HepG2 (cell line): ENCODE results near the gene SLC16A3. TPM values are rescaled to one million over a fixed set of nuclear protein-coding genes. Genes with fewer than 3 reads are reported as not detected.
A peak's percentile ranks its signal among the peaks of the same experiment; 100 is the strongest.

Experiments used
- ATF5 ChIP-seq: sonication (generic); formaldehyde crosslinking; IDR thresholded peaks from 2 replicates; pipeline ENCODE4 v1.4.0; 2020; ENCODE audit warnings: mild to moderate bottlenecking, low read depth, missing genetic modification reagents
- BORCS8-MEF2B ChIP-seq: sonication (generic); formaldehyde crosslinking; IDR thresholded peaks from 2 replicates; pipeline ENCODE4 v1.8.0; 2022; ENCODE audit warnings: mild to moderate bottlenecking, missing genetic modification reagents
- CTCF ChIP-seq: sonication (generic); formaldehyde crosslinking; IDR thresholded peaks from 2 replicates; pipeline ENCODE4 v1.5.0; 2020; ENCODE audit warnings: mild to moderate bottlenecking, missing genetic modification reagents, moderate library complexity
- FIP1L1 ChIP-seq: fragments of 200-400 bp; formaldehyde crosslinking; IDR thresholded peaks from 2 replicates; pipeline ENCODE4 v1.6.1; 2018; ENCODE audit warnings: low read depth, mild to moderate bottlenecking, low read length, moderate library complexity, borderline replicate concordance; ENCODE audit not compliant: insufficient read depth
- GABPB1 ChIP-seq: IDR thresholded peaks from 2 replicates; pipeline ENCODE4 v1.6.1; 2016; ENCODE audit warnings: mild to moderate bottlenecking, missing genetic modification reagents, moderate library complexity, missing compliant biosample characterization
- NR1H2 ChIP-seq: sonication (generic); formaldehyde crosslinking; IDR thresholded peaks from 2 replicates; pipeline ENCODE4 v1.8.1; 2022; ENCODE audit warnings: low read depth, missing genetic modification reagents, borderline replicate concordance
- SETDB1 ChIP-seq: sonication (generic); formaldehyde crosslinking; IDR thresholded peaks from 2 replicates; pipeline ENCODE4 v1.5.1; 2020; ENCODE audit warnings: missing genetic modification reagents, mild to moderate bottlenecking, borderline replicate concordance
- THYN1 ChIP-seq: sonication (generic); formaldehyde crosslinking; IDR thresholded peaks from 2 replicates; pipeline ENCODE4 v1.8.1; 2023; ENCODE audit warnings: low read depth, mild to moderate bottlenecking, moderate library complexity, missing genetic modification reagents, borderline replicate concordance
- ZNF143 ChIP-seq: sonication (generic); formaldehyde crosslinking; IDR thresholded peaks from 2 replicates; pipeline ENCODE4 v1.4.0; 2020; ENCODE audit warnings: missing genetic modification reagents
- ZNF318 ChIP-seq: sonication (generic); formaldehyde crosslinking; IDR thresholded peaks from 2 replicates; pipeline ENCODE4 v1.4.0; 2020; ENCODE audit warnings: mild to moderate bottlenecking, missing genetic modification reagents
- ZNF788 ChIP-seq: sonication (generic); formaldehyde crosslinking; IDR thresholded peaks from 2 replicates; pipeline ENCODE4 v1.5.0; 2020; ENCODE audit warnings: mild to moderate bottlenecking, missing genetic modification reagents, borderline replicate concordance
- ZSCAN29 ChIP-seq: sonication (generic); formaldehyde crosslinking; conservative IDR thresholded peaks from 2 replicates; pipeline ENCODE4 v1.4.0; 2020; ENCODE audit warnings: mild to moderate bottlenecking, missing genetic modification reagents
- polyA plus RNA-seq, 8 experiments: library from polyadenylated mRNA; depleted of rRNA in 3 of 8; stranded (reverse) in 7 of 8; unstranded in 1 of 8; fragments of >200 nt; fragmentation: Illumina TruSeq in 4 of 8; extraction: Trizol in 4 of 8; gene quantifications; 2 replicates each; pipeline versions ENCODE4 v1.2.1 to v1.2.3, GENCODE V29; 2011 to 2016; ENCODE audit warnings: low read depth in 4 of 8, missing spikeins in 1 of 8, mixed read lengths in 1 of 8; ENCODE audit not compliant: insufficient read depth in 1 of 8
- total RNA-seq, 5 experiments: library from RNA; depleted of rRNA; stranded (reverse); fragments of >200 nt; fragmentation: Illumina TruSeq; extraction: Trizol; gene quantifications; 2 replicates each; pipeline ENCODE4 v1.2.3, GENCODE V29; 2016; ENCODE audit warnings: low read depth in 1 of 5
- TF ChIP-seq, protein P1 (sequence below): sonication (generic); formaldehyde crosslinking; IDR thresholded peaks from 2 replicates; pipeline ENCODE4 v1.4.0; 2020; ENCODE audit warnings: missing genetic modification reagents, borderline replicate concordance
- TF ChIP-seq, protein P2 (sequence below): sonication (generic); formaldehyde crosslinking; IDR thresholded peaks from 2 replicates; pipeline ENCODE4 v1.5.1; 2020; ENCODE audit warnings: mild to moderate bottlenecking, missing genetic modification reagents, moderate library complexity

The SLC16A3 gene
- total and polyA plus RNA-seq, 2 of the 13 experiments (the other 11 are each of a cell fraction or from before 2014, with no cell fraction given) = 242 to 349 TPM

GRCh38 chr17:82242977-82243647, 14.3 kb downstream of the SLC16A3 start (continued):
- TF ChIP-seq, protein P1, sequence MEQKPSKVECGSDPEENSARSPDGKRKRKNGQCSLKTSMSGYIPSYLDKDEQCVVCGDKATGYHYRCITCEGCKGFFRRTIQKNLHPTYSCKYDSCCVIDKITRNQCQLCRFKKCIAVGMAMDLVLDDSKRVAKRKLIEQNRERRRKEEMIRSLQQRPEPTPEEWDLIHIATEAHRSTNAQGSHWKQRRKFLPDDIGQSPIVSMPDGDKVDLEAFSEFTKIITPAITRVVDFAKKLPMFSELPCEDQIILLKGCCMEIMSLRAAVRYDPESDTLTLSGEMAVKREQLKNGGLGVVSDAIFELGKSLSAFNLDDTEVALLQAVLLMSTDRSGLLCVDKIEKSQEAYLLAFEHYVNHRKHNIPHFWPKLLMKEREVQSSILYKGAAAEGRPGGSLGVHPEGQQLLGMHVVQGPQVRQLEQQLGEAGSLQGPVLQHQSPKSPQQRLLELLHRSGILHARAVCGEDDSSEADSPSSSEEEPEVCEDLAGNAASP (CRISPR knock-in tag) = 0 out of 2 replicates have a peak, but pooled peaks have one; percentile 6
- TF ChIP-seq ATF5 (0 out of 2 replicates have a peak, but pooled peaks have one; percentile 33), NR1H2 (CRISPR knock-in tag) (peak; percentile 26; the same call in 1 of the 2 replicates), ZNF143 (CRISPR knock-in tag) (peak; percentile 48), CTCF (CRISPR knock-in tag) (0 out of 2 replicates have a peak, but pooled peaks have one; percentile 10), ZNF788 (CRISPR knock-in tag) (peak; percentile 81; the same call in 1 of the 2 replicates), ZNF318 (CRISPR knock-in tag) (peak; percentile 93; the same call in 1 of the 2 replicates), FIP1L1 (peak; percentile 98), SETDB1 (CRISPR knock-in tag) (no peak), THYN1 (CRISPR knock-in tag) (peak; percentile 83; the same call in 1 of the 2 replicates), BORCS8-MEF2B (CRISPR knock-in tag) (no peak; the same call in 1 of the 2 replicates), ZSCAN29 (no peak), GABPB1 (CRISPR knock-in tag) (peak; percentile 19)
- TF ChIP-seq, protein P2, sequence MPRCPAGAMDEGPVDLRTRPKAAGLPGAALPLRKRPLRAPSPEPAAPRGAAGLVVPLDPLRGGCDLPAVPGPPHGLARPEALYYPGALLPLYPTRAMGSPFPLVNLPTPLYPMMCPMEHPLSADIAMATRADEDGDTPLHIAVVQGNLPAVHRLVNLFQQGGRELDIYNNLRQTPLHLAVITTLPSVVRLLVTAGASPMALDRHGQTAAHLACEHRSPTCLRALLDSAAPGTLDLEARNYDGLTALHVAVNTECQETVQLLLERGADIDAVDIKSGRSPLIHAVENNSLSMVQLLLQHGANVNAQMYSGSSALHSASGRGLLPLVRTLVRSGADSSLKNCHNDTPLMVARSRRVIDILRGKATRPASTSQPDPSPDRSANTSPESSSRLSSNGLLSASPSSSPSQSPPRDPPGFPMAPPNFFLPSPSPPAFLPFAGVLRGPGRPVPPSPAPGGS = no peak
